Measurements from ENCODE around the gene CASQ2.

Gene CASQ2

DNA sequence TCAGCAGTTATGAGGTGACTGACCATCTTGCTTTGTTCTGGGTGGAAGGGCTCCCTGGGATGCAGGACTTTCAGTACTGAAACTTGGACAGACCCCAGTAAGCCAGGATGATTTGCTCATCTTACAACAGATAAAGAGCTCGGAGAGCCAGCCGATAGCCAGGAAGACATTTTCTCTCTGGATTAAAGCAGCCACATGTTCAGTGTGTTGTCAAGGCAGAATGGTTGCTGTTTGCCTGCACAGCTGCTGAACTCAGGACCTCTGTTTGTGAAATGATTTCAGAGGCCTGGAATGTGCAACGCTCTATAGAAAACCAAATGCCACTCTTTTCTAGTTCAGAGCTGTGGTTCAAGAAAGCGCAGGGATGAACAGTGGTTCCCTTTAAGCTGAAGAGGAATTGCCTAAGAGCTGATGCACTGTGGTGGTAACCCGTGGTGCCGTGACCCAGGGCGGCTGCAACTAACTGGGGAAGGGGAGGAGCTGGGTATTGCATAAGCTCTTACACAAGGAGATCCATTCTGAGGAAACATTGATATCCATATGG is 40.7 kb downstream of the CASQ2 start:
- DNase-seq = no peak

DNA sequence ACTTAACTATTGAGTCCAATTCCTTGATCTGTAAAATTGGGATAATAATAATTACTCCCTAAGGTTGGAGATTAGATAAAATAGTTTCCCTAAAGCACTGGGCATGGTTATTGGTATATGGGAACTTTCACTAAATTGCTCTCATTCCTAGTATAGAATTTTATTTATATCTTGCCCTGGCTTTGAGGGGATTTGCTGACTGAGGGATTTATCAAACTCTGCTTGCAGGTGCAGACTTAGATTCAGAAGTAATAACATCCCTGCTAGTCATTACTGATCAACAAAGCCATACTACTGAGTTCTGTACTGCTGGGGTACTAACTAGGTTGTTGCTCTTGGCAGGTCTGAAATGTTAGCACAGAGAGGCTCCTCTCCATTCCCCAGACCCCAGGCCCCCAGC is 41.9 kb downstream of the CASQ2 start:
- DNase-seq = no peak

GRCh38 chr1:115726161-115726560 is 42.4 kb downstream of the CASQ2 start:
- DNase-seq = no peak

DNA sequence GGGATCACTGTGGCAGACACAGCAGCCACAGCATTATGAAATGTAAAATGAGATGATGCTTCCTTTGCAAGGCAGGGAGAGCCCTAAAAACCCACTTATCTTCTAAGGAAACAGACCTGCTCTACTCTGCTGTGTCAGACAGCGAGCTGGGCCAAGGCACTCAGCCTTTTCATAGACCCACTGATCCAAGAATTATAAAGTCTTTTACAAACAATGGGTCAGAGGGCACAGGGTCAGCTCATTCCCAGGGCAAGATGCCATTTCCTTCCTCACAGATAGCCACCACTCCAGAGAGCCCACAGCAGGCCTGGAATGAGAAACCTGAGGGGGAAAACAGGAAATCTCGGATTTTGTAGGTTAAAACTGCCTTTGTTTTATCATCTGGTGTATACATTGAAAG is 42.9 kb downstream of the CASQ2 start:
- DNase-seq = no peak

- no peak for DNase-seq
Measured at GRCh38 chr1:115723756-115724155, 44.8 kb downstream of the CASQ2 start.

GRCh38 chr1:115722221-115722620 is 46.3 kb downstream of the CASQ2 start:
- DNase-seq = no peak

DNA sequence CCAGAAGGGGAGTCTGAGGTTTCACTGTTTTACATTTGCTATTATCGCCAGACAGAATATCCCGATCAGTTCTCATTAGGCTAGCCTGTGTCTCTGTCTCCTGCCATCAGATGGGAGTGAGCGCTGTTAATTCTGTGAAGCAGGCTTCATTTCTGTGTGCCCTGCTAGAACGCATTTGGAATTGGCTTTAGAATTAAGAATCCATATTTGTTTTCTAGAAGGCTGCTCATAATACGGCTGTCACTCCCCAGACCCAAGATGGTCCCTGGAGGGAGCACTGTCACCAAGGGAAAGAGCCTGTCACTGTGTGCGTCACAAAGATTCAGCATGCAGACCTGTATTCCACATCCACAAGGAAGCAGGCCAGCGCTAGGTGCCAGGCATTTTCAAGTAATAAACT is 49.2 kb downstream of the CASQ2 start:
- no peak for DNase-seq

- no peak for DNase-seq
Measured at GRCh38 chr1:115718011-115718754, 50.3 kb downstream of the CASQ2 start.

- DNase-seq = no peak
Measured at GRCh38 chr1:115717541-115717940, 51.0 kb downstream of the CASQ2 start.

DNA sequence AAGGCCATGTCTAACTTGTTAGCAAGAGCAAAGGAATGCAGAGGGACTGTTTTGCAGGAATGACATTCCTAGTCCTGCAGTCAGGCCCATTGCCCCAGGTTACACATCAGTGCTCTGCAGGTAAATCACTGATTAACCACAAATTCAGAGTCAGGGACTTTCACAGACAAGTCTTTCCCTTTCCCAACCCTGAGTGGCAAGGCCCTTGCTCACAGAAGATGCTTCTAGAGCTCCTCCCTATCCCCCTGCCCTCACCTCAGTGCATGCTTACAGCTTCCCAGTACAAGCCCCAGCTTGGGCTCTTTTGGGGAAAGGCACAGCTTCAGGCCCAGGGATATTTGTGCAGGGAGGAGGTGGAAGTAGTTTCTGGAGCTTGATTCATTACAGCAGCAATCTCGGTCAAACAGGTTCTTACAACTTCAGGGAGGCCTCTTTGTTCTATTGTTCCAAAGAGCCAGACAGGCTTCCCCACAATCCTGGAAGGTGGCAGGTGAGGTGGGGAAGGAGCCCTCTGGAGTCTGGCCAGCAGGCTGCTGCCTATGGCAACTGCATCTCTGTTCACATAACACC is 53.9 kb downstream of the CASQ2 start:
- DNase-seq = no peak

DNA sequence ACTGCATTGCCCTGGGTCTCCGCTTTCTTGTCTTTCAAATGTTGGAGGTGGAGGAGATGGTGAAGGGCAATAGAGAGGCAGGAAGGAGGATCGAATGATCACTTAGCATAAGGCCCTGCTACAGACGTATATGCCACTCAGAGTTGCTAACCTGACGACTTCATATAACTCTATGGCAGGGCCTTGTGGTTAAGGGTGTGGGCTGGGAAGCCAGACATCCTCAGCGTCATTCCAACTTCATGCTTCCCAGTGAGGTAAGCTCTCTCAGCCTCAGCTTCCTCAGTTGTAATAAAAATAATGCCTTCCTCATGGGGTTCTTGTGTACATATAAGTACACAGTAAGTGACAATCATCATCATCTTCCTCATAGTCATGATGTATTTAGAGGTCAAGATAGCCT is 54.6 kb downstream of the CASQ2 start:
- DNase-seq = no peak

DNA sequence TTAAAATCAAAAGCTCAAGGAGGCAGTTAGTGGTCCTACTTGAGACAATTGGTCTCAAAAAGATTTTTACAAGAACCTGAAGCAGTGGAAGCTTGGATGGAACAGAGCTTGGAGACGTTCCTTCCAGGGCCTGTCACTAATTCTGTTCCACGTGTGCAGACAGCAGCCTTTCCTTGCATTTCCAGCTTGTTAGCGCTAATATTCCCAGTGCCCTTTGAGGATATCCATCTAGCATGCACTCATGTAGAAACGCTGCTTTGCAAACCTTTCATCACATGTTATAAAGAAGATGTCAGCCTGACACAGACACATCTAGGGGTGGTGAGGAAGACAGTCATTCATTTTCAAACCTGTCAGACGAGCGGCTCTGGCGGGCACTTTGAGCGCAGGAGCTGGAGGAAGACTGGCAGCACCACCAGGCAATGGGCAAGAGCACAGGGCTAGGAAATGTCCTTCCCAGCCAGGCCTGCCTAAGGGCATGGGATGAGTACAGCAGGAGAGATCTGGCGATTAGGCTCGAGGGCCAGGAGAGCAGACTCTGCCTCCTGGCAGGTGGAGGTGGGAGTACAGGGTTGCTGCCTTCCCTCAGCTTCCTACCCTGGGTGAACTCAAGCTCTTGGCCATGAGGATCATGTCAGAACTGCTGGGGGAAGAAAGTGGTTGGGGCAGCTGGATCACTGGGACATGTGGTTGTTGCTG is 55.5 kb downstream of the CASQ2 start:
- no peak for DNase-seq

- no peak for DNase-seq
Measured at GRCh38 chr1:115710859-115711624, 57.5 kb downstream of the CASQ2 start.

GRCh38 chr1:115706587-115707425 is 61.7 kb downstream of the CASQ2 start:
- DNase-seq = no peak

GRCh38 chr1:115705963-115706362 is 62.6 kb downstream of the CASQ2 start:
- no peak for DNase-seq

DNA sequence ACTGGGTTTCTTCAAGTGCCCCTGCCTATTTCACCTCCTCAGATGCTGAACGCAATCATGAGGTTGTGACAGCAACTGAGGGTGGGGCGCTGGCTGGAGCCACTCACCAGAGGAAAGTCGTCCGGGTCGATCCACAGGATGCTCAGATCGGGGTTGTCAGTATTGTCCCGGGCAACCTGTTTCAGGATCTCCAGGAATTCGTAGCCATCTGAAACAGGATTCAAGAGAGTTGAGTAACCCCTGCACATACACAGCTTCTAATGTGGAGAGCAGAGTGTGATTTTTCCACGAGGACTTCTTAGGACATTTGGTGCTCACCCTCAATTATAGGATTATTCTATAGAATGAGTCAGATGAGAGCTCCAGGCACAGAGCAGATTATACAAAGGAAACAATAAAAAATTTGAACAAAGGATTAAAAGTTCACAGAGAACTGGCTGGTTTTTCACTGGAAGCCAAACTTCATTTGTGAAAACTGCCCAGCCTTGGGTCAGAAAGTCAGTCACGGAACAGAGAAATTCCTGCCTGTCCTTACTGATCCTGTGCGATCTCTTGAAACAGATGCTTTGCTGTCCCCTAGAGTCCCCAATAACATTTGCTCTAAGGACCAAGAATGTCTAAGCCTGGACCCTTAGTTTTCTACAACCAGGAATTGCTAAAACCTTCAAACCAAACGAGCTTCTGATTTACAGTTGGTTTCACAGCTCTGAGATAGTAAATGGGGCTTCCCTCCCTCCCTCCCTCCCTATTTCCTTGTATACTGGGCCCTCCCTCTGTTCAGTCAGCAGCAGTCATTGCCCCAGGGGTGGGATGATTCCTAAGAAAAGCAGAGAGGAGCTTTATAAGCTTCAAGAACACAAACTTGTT is 63.2 kb downstream of the CASQ2 start:
- DNase-seq = no peak

DNA sequence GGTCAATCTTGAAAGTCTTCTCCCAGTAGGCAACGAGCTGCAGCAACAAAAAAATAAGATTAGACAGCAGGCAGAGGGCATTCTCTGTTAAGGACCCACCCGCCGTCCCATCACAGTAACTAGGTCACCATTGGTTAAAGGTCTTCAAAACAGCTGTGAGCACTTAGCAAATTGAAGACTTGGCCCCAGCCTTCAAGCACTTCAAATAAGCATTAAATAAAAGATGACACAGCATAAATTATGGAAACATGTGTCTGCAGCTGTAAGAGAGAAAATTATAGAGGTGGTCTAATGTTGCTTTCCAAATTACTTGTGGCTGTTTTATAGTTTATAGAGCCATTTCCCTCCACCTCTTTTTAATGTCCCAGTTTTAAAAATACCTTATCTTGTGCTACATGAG is 65.6 kb downstream of the CASQ2 start:
- no peak for DNase-seq

DNA sequence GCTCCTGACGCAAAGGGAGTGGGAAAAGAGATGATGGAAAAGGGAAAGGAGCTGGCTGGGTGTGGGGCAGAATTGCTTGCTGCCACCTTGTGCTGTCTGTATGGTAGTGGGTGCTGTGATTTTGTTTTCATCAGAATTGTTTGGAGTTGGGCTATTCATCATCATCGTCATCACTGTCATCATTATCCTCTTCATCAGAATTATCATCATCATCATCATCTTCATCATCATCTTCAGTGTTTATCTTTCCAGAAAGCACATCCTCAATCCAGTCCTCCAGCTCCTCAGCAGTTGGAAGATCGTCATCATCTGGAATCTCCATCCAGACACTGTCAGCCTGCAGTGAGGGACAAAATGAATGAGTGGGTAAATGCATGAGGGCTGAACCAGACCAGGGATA is 67.4 kb downstream of the CASQ2 start:
- no peak for DNase-seq

GRCh38 chr1:115697619-115698018 is 70.9 kb downstream of the CASQ2 start:
- DNase-seq = no peak

DNA sequence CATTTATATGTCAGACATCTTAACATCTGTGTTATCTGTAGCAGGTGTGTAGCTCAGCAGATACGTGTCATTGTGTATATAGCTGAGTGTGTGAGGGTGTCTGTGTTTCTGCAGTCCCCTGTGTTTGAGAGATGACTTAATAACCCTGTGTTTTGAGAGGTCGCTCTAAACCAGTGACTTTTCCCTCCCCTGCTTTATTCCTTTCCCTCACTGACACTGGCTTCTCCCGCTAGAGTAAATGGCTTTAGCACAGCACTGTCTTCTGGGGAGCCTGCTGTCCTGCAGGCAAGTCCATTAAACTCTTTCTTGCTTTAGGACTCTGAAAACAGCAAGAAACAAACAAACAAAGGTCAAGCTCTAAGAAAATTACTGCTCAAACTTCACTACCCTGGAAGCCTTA is 73.7 kb downstream of the CASQ2 start:
- DNase-seq = no peak

DNA sequence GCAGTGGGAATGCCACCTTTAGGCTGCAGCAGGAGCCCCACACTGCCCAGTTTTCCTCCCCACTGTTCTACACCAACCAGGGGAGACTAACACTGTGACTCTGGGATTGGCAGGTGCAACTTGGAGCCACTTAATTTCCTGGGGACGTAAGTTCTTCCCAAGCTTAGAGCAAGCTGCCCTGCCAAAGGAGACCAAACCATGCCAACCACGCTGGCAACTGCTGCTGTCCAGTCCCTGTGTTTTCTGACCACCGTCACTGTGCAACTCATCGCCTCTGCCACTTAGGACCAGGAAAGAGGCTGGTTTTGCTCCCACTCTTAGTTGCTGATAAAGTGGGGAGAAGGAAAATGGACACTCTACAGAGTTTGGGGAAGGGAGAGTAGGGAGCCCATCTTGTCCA is 76.3 kb downstream of the CASQ2 start:
- DNase-seq = no peak
